ENCODE results near the gene RNPEP.

DNA sequence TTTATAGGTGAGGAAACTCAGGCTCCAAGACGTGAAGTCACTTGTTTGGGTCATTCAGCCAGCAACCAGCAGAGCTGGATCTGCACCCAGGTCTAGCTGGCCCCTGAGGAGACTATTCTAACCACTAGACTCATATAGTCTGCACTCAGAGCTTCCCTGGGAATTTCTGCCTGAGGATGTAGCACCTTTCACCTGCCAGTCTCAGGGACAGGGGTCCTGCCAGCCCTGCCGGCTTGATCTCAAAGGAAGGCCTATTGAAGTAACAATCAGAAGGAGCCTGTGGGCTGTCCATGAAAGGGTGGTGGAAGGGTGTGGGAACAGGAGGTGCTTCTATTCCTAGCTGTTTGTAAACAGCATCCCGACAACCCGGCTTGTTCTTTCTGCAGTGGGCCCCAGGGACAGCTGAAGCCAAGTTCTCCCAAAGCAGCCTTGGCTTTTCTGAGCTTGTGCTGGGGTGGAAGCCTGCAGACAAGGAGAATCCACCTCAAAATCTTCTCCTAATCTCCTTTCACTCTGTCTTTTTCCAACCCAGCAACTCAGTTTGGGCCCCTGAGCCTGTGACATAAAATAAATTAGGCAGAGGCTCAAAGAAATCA lies 43.9 kb upstream of the RNPEP start:
- TF ChIP-seq, protein P1, sequence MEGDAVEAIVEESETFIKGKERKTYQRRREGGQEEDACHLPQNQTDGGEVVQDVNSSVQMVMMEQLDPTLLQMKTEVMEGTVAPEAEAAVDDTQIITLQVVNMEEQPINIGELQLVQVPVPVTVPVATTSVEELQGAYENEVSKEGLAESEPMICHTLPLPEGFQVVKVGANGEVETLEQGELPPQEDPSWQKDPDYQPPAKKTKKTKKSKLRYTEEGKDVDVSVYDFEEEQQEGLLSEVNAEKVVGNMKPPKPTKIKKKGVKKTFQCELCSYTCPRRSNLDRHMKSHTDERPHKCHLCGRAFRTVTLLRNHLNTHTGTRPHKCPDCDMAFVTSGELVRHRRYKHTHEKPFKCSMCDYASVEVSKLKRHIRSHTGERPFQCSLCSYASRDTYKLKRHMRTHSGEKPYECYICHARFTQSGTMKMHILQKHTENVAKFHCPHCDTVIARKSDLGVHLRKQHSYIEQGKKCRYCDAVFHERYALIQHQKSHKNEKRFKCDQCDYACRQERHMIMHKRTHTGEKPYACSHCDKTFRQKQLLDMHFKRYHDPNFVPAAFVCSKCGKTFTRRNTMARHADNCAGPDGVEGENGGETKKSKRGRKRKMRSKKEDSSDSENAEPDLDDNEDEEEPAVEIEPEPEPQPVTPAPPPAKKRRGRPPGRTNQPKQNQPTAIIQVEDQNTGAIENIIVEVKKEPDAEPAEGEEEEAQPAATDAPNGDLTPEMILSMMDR (IDR thresholded peaks at IDR 0.05), result no peak
- TF ChIP-seq CBFB (CRISPR knock-in tag; IDR thresholded peaks at IDR 0.05; ENCODE audit: low read depth) (no peak), JUN (CRISPR knock-in tag; IDR thresholded peaks at IDR 0.05) (no peak)

Data from WTC11 (cell line).